ENCODE results near the gene ADH1A. TPM values are rescaled to one million over a fixed set of nuclear protein-coding genes. Genes with fewer than 3 reads are reported as not detected.
A peak's percentile ranks its signal among the peaks of the same experiment; 100 is the strongest.

Gene ADH1A
- total and polyA plus RNA-seq, 8 donors: 1.0 to 17.6 (median 13.7) TPM

DNA sequence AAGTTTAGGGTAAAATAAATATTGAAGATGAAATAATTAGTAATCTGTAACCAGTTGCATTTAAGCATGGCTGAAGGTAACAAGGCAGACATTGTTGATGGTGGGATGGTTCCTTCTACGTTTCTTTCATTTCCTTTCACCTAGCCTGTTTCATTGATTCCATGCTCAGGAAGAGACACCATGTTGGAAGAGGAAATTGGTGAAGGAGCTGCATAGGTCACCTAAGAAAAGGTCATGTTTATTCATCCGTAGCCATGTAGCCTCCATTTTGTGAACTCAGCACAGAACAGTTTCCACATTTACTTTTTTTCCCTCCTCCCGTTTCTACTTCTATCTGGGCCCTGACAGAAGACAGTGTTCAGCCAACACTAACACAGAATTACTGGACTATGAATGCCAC is 26.6 kb upstream of the ADH1A start:
- no peak for DNase-seq
- no peak for ATAC-seq
- H3K27me3 ChIP-seq: no peaks in the 10 kb centered on the region
- intact Hi-C loops (cut with DNase I): no loop called here
- H3K9me3 ChIP-seq: no peaks in the 10 kb centered on the region
- no peaks in the 10 kb centered on the region for H3K4me1 ChIP-seq
- TF ChIP-seq, protein P1, sequence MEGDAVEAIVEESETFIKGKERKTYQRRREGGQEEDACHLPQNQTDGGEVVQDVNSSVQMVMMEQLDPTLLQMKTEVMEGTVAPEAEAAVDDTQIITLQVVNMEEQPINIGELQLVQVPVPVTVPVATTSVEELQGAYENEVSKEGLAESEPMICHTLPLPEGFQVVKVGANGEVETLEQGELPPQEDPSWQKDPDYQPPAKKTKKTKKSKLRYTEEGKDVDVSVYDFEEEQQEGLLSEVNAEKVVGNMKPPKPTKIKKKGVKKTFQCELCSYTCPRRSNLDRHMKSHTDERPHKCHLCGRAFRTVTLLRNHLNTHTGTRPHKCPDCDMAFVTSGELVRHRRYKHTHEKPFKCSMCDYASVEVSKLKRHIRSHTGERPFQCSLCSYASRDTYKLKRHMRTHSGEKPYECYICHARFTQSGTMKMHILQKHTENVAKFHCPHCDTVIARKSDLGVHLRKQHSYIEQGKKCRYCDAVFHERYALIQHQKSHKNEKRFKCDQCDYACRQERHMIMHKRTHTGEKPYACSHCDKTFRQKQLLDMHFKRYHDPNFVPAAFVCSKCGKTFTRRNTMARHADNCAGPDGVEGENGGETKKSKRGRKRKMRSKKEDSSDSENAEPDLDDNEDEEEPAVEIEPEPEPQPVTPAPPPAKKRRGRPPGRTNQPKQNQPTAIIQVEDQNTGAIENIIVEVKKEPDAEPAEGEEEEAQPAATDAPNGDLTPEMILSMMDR (IDR thresholded peaks at IDR 0.05): no peak
- no peaks in the 10 kb centered on the region for H3K36me3 ChIP-seq
- H3K27ac ChIP-seq: peak overlapping the region in 1 of 2 donors; percentile 68
- H3K4me3 ChIP-seq: no peak overlapping the region

GRCh38 chr4:99315839-99316238 is 25.1 kb upstream of the ADH1A start:
- peak overlapping the region in 1 of 2 donors; percentile 68 for H3K27ac ChIP-seq
- no peak for ATAC-seq

DNA sequence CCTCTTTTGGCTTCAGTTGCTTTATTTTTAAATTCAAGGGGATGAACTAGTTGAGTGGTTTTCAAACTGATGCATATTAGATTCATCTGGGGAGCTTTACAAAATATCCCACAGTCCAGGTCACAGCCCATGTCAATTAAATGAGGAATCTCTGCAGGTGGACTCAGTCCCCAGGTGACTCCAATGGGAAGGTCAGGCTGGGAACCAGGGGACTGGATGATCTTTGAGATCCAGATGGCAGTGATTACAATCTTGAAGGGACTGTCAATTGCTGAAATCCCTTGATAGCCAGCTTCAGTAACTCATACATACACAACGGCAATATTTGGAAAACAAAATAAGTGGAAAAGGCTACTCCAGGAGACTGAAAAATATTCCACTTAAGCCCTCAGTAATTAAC is 23.4 kb upstream of the ADH1A start:
- ATAC-seq: no peak
- intact Hi-C loops (cut with DNase I): no loop called here
- DNase-seq: no peak
- no peaks in the 10 kb centered on the region for H3K27me3 ChIP-seq
- no peak overlapping the region for H3K27ac ChIP-seq
- TF ChIP-seq, protein P1 (IDR thresholded peaks at IDR 0.05): no peak
- no peaks in the 10 kb centered on the region for H3K9me3 ChIP-seq
- H3K4me1 ChIP-seq: no peaks in the 10 kb centered on the region
- no peaks in the 10 kb centered on the region for H3K36me3 ChIP-seq
- H3K4me3 ChIP-seq: no peak overlapping the region

More at GRCh38 chr4:99315839-99316238, 25.1 kb upstream of the ADH1A start:
- Histone ChIP-seq H3K4me1 (no peaks in the 10 kb centered on the region), H3K36me3 (no peaks in the 10 kb centered on the region), H3K9me3 (no peaks in the 10 kb centered on the region), H3K27me3 (no peaks in the 10 kb centered on the region), H3K4me3 (no peak overlapping the region)
- no peak for DNase-seq
- TF ChIP-seq, protein P1 (IDR thresholded peaks at IDR 0.05): no peak
- intact Hi-C loops (cut with DNase I): no loop called here

DNA sequence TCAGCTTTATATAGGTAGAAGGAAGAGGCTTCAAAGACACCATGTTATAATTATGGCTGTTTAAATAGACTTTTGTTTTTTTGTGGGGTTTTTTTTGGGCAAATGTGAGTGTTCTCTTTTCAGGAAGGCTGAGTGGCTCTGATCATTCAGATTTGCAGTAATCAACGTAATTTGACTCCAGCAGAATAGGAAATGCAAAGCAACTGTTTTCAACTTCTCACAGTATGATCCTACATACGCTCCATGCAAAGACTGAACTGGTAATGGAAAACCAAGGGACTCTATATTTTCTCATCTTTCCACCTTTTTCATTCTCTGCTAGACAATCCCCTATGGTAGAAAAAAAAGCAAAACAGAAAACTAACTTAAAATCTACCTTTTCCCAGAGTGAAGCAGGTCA is 19.6 kb upstream of the ADH1A start:
- intact Hi-C loops (cut with DNase I): no loop called here

DNA sequence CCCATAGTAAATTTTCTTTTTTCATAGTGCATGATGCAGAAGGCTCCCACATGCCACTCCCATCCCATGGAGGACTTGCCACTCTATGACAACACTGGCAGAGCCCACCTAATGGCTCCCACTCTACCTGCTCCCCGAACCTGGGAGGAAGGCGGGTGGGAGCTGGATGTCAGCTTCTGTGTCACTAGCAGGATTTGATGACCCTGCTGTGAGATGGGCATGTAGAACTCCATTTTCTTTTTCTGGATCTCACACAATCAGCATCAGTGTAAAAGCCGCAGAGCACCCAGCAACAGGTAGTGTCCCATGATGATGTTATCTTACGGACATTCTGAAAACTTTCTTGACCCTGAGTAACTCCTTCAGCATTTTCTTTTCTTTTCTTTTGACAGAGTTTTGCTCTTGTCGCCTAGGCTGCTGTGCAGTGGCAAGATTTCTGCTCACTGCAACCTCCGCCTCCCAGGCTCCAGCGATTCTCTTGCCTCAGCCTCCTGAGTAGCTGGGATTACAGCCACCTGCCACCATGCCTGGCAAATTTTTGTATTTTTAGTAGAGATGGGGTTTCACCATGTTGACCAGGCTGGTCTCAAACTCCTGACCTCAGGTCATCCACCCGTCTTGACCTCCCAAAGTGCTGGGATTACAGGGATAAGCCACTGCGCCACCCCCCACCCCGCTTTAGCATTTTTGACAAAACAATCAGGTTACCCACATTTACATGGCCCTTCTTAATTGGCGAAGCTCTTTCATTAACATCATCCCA is 15.0 kb upstream of the ADH1A start:
- intact Hi-C loops (cut with DNase I): no loop called here
- H3K9me3 ChIP-seq: peaks cover 0 to 3% of the 10 kb centered on the region in 2 donors
- TF ChIP-seq, protein P1 (IDR thresholded peaks at IDR 0.05): no peak

More for the DNA sequence above, 19.6 kb upstream of the ADH1A start:
- Histone ChIP-seq H3K9me3 (no peaks in the 10 kb centered on the region), H3K36me3 (no peaks in the 10 kb centered on the region), H3K4me1 (no peaks in the 10 kb centered on the region), H3K27ac (no peak overlapping the region), H3K27me3 (no peaks in the 10 kb centered on the region), H3K4me3 (no peak overlapping the region)
- DNase-seq: no peak
- TF ChIP-seq, protein P1 (IDR thresholded peaks at IDR 0.05): no peak
- ATAC-seq: no peak

More for the DNA sequence above, 15.0 kb upstream of the ADH1A start:
- DNase-seq (no peak), ATAC-seq (no peak)
- Histone ChIP-seq H3K36me3 (no peaks in the 10 kb centered on the region), H3K4me3 (no peak overlapping the region), H3K27me3 (no peaks in the 10 kb centered on the region), H3K4me1 (no peaks in the 10 kb centered on the region), H3K27ac (no peak overlapping the region)

Measured in left lung (tissue), 10 donors.